ENCODE measurements around the gene MOCS1.

MOCS1 gene

DNA sequence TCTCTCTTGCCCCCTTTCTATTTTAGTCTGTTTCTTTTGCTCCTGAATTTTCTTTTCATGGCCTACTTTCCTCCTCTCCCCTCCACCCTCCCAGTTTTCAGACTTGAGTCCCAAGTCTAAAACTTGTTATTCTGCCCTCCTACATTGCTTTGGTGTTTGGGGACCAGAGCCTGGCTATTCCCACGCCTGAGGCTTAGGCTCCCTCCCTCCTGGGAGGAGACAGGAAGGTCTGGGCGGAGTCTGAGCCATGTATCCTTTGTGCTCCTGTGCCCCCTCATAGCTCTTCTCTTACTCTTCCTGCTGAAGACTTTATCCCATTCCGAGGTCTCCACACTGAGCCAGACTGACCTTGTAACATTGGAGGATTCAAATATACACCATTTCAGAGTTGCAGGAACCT lies 72.6 kb downstream of the MOCS1 start:
- FAIRE-seq (no peak), DNase-seq (ENCODE audit: insufficient read length) (no peak)
- TF ChIP-seq POLR2AphosphoS5 (IDR thresholded peaks at IDR 0.05; ENCODE audit: low read depth, low read length), result no peak
- TF ChIP-seq TAF1 (IDR thresholded peaks at IDR 0.05; ENCODE audit: borderline replicate concordance, low read depth, low read length), result no peak

DNA sequence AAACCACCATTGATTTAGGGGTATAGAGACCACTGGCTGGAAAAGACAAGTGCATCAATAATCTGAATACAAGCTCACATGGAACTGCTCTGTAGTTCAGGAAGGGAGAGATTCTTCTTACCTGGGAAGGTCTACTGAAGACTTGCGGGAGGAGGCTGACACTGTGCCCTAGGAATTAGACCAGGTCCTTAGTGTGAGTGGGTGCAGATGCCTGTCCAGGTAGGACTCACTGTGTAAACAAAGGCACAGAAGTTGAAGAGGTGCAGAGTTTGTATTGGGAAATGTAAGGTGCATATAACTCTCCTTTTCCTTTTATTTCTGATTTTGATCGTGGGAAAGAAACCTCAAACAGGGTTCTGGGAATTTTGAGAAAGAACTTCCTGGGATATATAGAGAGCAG lies 75.2 kb downstream of the MOCS1 start:
- no peak for DNase-seq (ENCODE audit: insufficient read length)
- TF ChIP-seq POLR2AphosphoS5 (IDR thresholded peaks at IDR 0.05; ENCODE audit: low read depth, low read length) (no peak), POLR2A (IDR thresholded peaks at IDR 0.05; ENCODE audit: low read depth, low read length) (no peak), TAF1 (IDR thresholded peaks at IDR 0.05; ENCODE audit: borderline replicate concordance, low read depth, low read length) (no peak)
- no peak for FAIRE-seq

DNA sequence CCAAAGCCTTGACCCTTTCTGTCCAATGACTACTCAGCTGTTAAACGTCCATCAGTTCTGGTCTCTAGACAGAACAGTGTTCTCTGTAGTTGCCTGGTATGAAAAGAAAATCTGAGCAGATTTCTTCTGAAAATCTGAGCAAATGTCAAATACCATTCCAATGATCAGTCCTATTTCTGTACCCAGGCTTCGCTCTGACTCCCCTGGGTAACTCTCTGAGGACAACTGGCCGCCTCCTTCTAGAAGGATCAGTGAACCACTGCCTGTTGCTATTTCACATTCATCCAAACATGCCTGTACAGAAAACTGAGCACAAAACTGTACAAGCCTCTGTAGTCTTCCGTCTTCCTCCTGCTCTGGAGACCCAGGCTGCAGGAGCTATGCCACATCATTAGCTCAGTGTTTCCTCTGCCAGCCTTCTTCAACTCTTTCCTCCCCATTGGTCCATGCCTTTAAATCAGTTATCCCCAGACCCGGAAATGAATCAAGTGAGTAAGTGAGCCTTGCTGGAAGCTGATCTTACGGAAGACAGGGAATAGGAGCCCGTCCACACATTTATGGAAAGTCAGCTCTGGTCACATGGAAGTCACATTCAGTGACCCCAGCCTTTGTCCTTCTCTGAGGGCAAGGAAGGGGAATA lies 78.8 kb downstream of the MOCS1 start:
- TF ChIP-seq POLR2A (IDR thresholded peaks at IDR 0.05; ENCODE audit: low read depth, low read length) (no peak), TAF1 (IDR thresholded peaks at IDR 0.05; ENCODE audit: borderline replicate concordance, low read depth, low read length) (no peak), POLR2AphosphoS5 (IDR thresholded peaks at IDR 0.05; ENCODE audit: low read depth, low read length) (no peak)
- no peak for FAIRE-seq
- DNase-seq (ENCODE audit: insufficient read length), result no peak

Measured in GM12892 (cell line).